Aorta (tissue), 5 donors: ENCODE results near the gene MRPL53. TPM values are rescaled to one million over a fixed set of nuclear protein-coding genes. Genes with fewer than 3 reads are reported as not detected.
"Not testable (repeated sequence)": the region's sequence is repeated elsewhere in the genome, so short reads cannot be mapped to it uniquely, and the experiment has no call there.

ENCODE experiments used
- ATAC-seq: fragments of 200-7000 bp; cut with Tn5 transposase; one replicate; pipeline ENCODE4 v1.9.1; 2022; ENCODE audit warnings: moderate library complexity; ENCODE audit not compliant: low FRiP score
- DNase-seq, 2 donors: peaks; one replicate each; pipeline ENCODE4 v3.0.0-alpha.2; 2020
- H3K27ac ChIP-seq, 2 donors: one replicate each; pipeline ENCODE4 v1.5.1; 2013; ENCODE audit warnings: low read length in 2 of 2, mild to moderate bottlenecking in 2 of 2, moderate library complexity in 2 of 2, control low read depth in 1 of 2, inconsistent platforms in 1 of 2, low read depth in 1 of 2
- H3K27me3 ChIP-seq, 2 donors: one replicate each; pipeline ENCODE4 v1.6.1; 2013; ENCODE audit warnings: control low read depth in 1 of 2, low read length in 1 of 2, mild to moderate bottlenecking in 1 of 2, moderate library complexity in 1 of 2; ENCODE audit not compliant: insufficient read depth in 2 of 2, control insufficient read depth in 1 of 2
- H3K36me3 ChIP-seq, 2 donors: one replicate each; pipeline ENCODE4 v1.6.1; 2013; ENCODE audit warnings: control low read depth in 1 of 2, low read length in 1 of 2, mild to moderate bottlenecking in 1 of 2; ENCODE audit not compliant: insufficient read depth in 2 of 2, control insufficient read depth in 1 of 2
- H3K4me1 ChIP-seq, 2 donors: one replicate each; pipeline ENCODE4 v1.6.1; 2013; ENCODE audit warnings: low read length in 2 of 2, control low read depth in 1 of 2, mild to moderate bottlenecking in 1 of 2, moderate library complexity in 1 of 2; ENCODE audit not compliant: insufficient read depth in 2 of 2, control insufficient read depth in 1 of 2
- H3K4me3 ChIP-seq, 2 donors: one replicate each; pipeline ENCODE4 v1.5.1; 2013; ENCODE audit warnings: low read length in 2 of 2, control low read depth in 1 of 2, mild to moderate bottlenecking in 1 of 2
- H3K9me3 ChIP-seq: one replicate; pipeline ENCODE4 v1.6.1; 2013; ENCODE audit warnings: mild to moderate bottlenecking, low read length; ENCODE audit not compliant: control insufficient read depth
- WGBS, 2 donors: extraction: QIAGEN DNeasy Blood & Tissue Kit; methylation state at CpG; one replicate each; pipeline ENCODE4 v1.1.7; 2013; 5-methylcytosine and 5-hydroxymethylcytosine counted together
- intact Hi-C, 2 donors: fragments of 100-400 bp; cut with DNase I; formaldehyde crosslinking; loops; one replicate each; pipeline versions ENCODE4 v1.14.2 to v1.15.0; 2022
- polyA plus RNA-seq, 2 donors: library from polyadenylated mRNA; stranded (reverse); fragments of 200-250 nt; gene quantifications; one replicate each; pipeline ENCODE4 v1.2.3, GENCODE V29; 2013
- total RNA-seq, 2 donors: library from RNA; stranded (reverse); fragmentation: NEBNext Ultra II Directional; extraction: Animal tissue kit (Norgen Biotek cat#: 25700); gene quantifications; one replicate each; pipeline ENCODE4 v1.2.1, GENCODE V29; 2021
- donor health status: healthy with polysubstance abuse.
- donor health status: Bipolar disorder and iron deficiency.
- donor health status: DM: no; HTN: no; CAD: no.
- donor health status: DM: no; HTN: no; CAD: no.
- donor health status: DM: yes; HTN: yes; CAD: no.

MRPL53 gene
- total and polyA plus RNA-seq, 4 donors = 55.1 to 63.1 (median 56.2) TPM

DNA sequence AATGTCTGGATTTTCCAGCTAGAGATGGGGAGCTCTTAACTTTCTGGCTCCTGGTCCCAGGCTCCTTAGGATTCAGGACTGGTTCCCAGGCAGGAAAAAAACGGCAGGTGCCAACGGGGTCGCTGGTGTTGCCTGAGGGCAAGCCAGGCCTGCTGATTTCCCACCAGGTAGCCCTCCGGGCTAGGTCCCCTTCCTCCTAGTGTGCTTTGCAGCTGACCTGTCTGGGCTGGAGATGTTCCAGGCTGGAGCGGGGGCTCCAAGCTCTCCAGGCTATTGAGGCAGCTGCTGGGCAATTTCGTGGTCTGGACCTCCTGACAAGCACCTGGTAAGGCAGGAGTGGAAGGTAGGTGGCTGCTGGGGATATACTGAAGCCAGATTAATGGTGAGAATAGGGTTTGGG, 2.0 kb upstream of the MRPL53 start:
- no peaks in the 10 kb centered on the region for H3K27me3 ChIP-seq
- H3K9me3 ChIP-seq = no peaks in the 10 kb centered on the region
- H3K4me3 ChIP-seq = no peak overlapping the region
- peak; percentile 40 to 67 for DNase-seq
- peaks cover 0 to 2% of the 10 kb centered on the region in 2 donors for H3K36me3 ChIP-seq
- intact Hi-C loops = no loop called here
- no peaks in the 10 kb centered on the region for H3K4me1 ChIP-seq
- 90 to 91% methylated on average over 6 of the region's 6 CpGs for WGBS, 2 donors
- no peak overlapping the region for H3K27ac ChIP-seq
- no peak for ATAC-seq

DNA sequence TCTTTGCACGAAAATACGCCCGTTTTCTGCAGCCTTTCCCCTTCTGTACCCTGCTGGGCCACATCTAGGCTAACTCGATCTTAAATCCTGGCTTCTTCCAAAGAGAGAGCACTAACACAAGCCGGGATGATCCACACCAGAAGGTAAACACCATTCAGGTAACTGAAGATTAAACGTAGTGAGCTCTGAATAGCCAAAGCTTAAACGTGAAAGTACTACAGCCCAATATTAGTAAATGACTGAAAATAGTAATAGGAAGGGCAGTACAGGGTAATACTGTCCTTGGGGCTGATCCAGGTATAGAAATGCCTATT, 422 bp upstream of the MRPL53 start:
- Histone ChIP-seq H3K27ac (peak overlapping the region; percentile 80 to 91), H3K4me3 (peak overlapping the region; percentile 29 to 86), H3K4me1 (no peaks in the 10 kb centered on the region), H3K9me3 (no peaks in the 10 kb centered on the region), H3K27me3 (no peaks in the 10 kb centered on the region), H3K36me3 (peaks cover 0 to 2% of the 10 kb centered on the region in 2 donors)
- ATAC-seq = peak; percentile 27
- 9 to 11% methylated on average over 7 of the region's 7 CpGs for WGBS, 2 donors
- intact Hi-C loops = no loop called here
- DNase-seq = no peak

DNA sequence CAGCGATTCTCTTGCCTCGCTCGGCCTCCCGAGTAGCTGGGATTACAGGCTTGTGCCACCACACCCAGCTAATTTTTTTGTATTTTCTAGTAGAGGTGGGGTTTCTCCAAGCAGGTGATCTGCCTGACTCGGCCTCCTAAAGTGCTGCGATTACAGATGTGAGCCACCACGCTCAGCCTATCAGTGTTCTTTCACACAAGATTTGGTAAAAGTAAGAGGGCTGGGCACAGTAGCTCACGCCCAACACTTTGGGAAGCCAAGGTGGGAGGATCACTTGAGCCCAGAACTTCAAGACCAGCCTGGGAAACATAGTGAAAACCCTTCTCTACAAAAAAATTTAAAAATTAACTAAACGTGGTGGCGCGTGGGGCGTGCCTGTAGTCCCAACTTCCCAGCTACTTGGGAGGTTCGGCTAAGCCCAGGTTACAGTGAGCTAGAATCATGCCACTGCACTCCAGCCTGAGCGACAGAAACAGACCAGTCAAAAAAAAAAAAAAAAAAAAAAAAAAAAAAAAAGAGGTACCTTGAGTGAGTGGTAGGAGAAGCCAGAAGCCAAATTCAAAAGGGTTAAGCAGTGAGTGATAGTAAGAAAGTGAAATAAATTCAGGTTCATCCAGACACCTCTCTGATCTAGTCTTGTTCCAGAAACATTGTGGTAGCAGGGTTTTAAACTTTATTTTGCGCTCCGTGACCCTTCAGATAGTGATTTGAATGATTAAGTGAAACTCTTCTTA, 981 bp downstream of the MRPL53 start:
- DNase-seq (peak; percentile 34 to 61), ATAC-seq (no peak)
- Histone ChIP-seq H3K27ac (peak overlapping the region; percentile 10 to 97), H3K4me1 (no peaks in the 10 kb centered on the region), H3K27me3 (no peaks in the 10 kb centered on the region), H3K36me3 (peaks cover 0 to 2% of the 10 kb centered on the region in 2 donors), H3K9me3 (no peaks in the 10 kb centered on the region), H3K4me3 (peak overlapping the region; percentile 29 to 82)
- intact Hi-C loops = no loop called here
- WGBS, 2 donors = 55 to 56% methylated on average over 16 of the region's 16 CpGs

DNA sequence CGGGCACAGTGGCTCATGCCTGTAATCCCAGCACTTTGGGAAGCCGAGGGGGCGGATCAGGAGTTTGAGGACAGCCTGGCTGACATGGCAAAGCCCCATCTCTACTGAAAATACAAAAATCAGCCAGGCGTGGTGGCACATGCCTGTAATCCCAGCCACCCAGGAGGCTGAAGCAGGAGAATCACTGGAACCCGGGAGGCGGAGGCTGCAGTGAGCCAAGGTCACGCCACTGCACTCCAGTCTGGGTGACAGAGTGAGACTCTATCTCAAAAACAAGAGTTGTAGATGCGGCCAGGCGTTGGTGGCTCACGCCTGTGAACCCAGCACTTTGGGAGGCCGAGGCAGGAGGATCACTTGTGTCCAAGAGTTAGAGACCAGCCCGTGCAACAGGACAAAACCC, 1.7 kb downstream of the MRPL53 start:
- H3K36me3 ChIP-seq, H3K9me3 ChIP-seq, H3K4me3 ChIP-seq, intact Hi-C loops, H3K4me1 ChIP-seq, H3K27me3 ChIP-seq, H3K27ac ChIP-seq, ATAC-seq: not testable (repeated sequence)
- WGBS, 2 donors = 93 to 94% methylated on average over 12 of the region's 12 CpGs
- DNase-seq = peak; percentile 21 to 63

DNA sequence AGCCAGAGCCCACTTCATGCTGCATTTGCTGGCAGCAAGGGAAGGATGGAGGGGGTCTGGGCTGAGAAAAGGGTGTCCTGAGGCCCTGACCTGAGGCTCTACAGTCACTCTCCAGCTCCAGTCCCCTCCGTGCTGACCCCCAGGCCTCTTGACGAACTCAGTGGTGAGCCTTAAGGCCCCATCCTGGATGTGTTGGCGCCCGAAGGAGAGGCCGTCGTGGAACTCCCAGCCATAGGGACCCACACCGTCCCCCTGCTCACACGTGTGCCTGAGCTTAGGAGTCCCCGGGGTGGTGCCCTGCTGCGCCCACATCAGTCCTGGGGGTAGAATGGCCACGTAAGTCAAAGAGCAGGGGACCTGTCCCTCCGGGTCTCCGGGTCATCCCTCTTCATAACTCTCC, 8.1 kb downstream of the MRPL53 start:
- intact Hi-C loops = no loop called here
- ATAC-seq = no peak
- DNase-seq = peak; percentile 46
- 3% methylated on average over 13 of the region's 13 CpGs for WGBS, 2 donors
- peak overlapping the region in 1 of 2 donors; percentile 34 for H3K27ac ChIP-seq
- no peaks in the 10 kb centered on the region for H3K9me3 ChIP-seq
- no peaks in the 10 kb centered on the region for H3K27me3 ChIP-seq
- H3K36me3 ChIP-seq = no peaks in the 10 kb centered on the region
- peak overlapping the region; percentile 52 to 74 for H3K4me3 ChIP-seq
- H3K4me1 ChIP-seq = no peaks in the 10 kb centered on the region

DNA sequence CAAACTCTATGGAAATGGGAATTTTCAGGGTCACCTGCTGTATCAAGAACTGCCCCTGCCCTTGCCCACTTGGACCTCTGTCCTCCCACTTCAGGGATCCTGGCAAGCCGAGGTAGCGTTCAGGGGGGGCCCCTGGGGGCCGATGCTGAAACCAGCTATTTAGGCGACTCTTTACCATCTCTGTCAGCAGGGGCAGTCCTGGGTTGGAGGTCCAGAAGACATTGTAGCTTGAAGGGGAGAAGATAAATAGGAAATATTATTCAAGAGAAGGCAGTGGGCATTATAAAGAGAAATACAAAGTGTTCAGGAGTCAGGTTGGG, 9.7 kb downstream of the MRPL53 start:
- intact Hi-C loops = no loop called here
- Histone ChIP-seq H3K36me3 (no peaks in the 10 kb centered on the region), H3K9me3 (no peaks in the 10 kb centered on the region), H3K4me3 (no peak overlapping the region), H3K4me1 (no peaks in the 10 kb centered on the region), H3K27me3 (no peaks in the 10 kb centered on the region), H3K27ac (no peak overlapping the region)
- ATAC-seq (no peak), DNase-seq (peak in 1 of 2 donors; percentile 66)
- 71 to 75% methylated on average over 4 of the region's 4 CpGs for WGBS, 2 donors

DNA sequence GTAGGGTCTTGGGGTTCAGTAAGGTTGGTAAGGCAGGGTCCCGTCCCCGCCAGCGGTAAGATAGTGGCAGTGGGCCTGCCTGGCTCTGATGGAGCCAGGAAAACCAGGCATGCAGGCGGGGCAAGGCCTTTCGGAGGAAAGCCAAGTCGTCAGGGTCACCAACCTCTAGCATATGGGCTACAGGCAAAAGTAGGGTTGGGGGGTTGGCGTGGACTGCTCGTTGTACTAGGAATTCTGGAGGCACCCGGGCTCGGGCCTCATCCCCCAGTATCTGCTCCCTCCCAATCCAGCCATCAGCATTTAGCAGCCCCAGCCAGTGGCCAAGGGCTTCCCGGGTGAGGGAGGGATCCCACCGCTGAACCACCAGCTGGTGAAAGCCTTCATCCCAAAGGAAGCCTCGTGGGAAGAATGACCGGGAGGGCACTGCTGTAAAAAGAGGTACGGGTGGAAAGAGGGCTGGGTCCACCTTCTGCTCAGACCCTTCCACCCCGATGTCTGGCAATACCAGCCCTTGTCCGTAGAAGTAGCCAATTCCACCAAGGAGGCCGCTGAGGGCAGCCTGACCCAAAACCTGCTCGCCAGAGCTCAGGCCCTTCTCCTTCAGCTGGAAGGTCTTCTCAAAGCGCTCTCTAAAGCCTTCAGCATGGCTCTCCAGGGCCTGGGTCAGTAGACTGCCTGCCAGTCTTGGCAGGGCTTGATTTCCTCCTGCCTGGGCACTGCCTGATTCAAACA, 10.3 kb downstream of the MRPL53 start:
- Histone ChIP-seq H3K36me3 (no peaks in the 10 kb centered on the region), H3K4me3 (no peak overlapping the region), H3K27me3 (no peaks in the 10 kb centered on the region), H3K9me3 (no peaks in the 10 kb centered on the region), H3K4me1 (no peaks in the 10 kb centered on the region), H3K27ac (no peak overlapping the region)
- peak; percentile 44 to 62 for DNase-seq
- intact Hi-C loops = no loop called here
- ATAC-seq = no peak
- WGBS, 2 donors = 86% methylated on average over 20 of the region's 20 CpGs

DNA sequence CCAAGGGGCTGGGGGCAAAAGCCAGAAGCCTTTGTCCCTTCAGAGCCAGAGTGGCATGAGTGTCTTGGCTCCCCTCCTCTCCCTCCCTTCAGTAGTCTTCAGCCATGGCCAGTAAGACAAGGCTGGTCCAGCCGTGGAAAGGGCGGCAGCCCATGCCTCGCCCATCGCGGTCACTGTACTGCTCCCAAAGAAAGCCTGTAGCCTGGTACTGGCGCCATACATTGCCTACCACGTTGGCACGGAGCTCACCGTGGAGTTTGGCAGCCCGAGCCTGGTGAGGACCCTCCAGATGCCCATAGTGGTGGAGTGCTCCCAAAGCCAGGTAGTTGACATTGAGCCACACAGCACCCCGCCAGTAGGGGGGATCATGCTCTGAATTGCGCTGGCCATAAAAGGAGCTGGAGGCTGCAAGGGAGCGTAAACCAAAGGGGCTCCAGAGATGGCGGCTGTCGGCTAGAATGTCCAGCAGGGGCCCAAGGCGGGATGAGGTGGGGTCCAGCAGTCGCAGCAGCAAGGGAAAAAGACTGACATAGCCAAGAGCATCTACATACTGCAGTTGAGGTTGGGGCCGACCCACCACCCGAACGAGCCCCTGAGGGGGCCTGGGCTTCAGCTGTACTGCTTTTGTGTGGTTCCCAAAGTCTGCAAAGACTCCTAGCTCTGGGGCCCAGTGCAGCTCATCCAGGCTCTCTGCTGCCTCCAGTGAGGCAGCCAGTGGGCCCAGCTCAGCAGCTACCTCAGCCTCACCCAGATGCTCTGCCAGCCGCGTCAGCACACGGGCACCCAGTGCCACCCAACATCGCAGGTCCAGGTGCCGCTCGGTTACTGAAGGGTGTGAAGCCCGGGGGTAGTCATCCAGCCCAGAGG, 11.1 kb downstream of the MRPL53 start:
- ATAC-seq = no peak
- DNase-seq = peak; percentile 41 to 74
- no peak overlapping the region for H3K27ac ChIP-seq
- 86 to 88% methylated on average over 27 of the region's 27 CpGs for WGBS, 2 donors
- no peaks in the 10 kb centered on the region for H3K36me3 ChIP-seq
- intact Hi-C loops = no loop called here
- H3K27me3 ChIP-seq = no peaks in the 10 kb centered on the region
- H3K4me3 ChIP-seq = no peak overlapping the region
- peaks cover 0 to 3% of the 10 kb centered on the region in 2 donors for H3K4me1 ChIP-seq
- no peaks in the 10 kb centered on the region for H3K9me3 ChIP-seq
